Measurements from ENCODE around the gene BCL6.

The BCL6 gene

DNA sequence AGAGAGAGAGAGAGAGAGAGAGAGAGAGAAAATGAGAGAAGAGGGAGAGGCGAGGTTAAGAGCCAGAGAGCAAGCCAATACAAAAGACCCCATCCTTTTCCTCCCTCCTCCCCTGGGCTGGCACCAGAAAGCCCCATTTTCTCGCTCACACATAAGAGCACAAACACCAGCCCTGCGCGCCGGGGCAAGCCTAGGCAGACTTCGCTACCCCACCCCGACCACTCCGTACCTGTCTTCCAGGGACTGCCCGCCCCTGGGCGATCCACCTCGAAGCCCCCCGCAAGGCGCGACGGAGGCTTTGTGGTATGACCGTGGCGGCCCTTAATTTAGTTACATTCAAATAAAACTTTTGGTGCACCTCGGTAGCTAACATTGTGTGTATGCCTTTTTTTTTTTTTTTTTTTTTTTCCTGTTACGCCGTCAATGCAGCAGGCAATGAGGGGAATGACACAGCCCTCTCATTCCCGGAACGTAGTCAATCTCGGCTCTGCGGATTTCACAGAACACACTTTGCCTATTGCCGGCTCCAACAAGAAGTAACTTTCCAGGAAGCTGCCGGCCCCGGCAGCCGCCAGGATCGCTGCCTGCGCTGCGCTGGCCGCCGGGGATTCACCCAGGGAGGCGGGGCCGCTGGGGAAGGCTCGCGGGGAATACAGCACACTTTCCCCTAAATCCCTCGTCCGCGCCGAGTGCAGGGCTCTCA, 7.7 kb downstream of the BCL6 start:
- no peak for DNase-seq

DNA sequence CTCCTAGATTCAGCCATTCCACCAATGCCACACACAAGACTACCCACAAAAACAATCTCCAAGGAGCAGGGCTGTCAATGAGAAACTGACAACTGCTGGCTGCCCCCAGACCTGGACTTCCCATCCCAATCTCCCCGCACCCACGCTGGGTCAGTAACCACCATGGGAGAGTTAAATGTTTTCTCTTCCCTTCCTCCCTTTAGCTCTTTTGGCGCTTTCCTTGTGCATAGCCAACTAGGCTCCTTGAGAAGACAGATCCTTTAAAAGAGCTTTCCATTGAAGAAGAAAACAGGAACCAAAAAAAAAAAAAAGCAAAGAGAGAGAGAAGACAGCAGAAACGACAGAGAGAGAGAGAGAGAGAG, 8.3 kb downstream of the BCL6 start:
- DNase-seq = no peak

DNA sequence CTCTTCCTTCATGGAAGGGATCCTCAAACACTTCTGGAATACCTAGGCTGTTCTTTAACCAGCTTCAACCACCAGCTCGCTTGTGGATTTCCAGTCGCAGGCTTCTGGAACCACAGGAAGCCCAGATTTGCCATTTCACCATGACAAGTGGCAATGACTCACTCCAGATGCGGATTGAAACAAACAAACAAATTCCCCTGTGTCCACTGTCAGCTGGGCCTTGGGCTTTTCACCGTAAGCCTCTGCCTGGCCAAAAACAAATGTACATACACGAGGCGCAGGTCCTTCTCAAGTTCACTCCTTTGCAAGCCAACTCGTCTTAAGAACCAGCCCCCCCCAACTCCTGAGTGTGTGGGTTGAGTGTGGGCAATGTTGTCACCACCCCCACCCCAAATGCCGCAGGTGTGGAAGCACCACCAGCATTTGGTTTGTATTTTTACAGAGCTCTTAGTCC, 8.8 kb downstream of the BCL6 start:
- DNase-seq = no peak

DNA sequence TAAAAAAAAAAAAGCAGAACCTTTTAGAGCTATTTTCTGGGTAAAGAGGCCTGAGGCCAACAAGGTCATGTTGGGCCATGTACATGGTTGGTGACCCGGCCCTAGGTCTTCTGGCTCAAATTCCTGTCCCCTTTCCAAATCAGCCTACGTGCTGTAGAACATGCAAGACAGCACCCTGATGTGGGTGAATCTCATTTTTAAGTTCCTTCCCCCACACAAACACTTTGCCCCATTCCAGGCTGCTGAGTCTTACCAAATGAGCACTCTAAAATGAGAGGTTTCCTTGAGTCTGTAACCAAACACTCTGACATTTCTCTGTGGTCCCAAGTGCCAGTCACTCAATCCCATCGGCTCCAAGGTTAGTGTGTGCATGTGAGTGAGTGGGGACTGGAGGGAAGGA, 9.4 kb downstream of the BCL6 start:
- no peak for DNase-seq

DNA sequence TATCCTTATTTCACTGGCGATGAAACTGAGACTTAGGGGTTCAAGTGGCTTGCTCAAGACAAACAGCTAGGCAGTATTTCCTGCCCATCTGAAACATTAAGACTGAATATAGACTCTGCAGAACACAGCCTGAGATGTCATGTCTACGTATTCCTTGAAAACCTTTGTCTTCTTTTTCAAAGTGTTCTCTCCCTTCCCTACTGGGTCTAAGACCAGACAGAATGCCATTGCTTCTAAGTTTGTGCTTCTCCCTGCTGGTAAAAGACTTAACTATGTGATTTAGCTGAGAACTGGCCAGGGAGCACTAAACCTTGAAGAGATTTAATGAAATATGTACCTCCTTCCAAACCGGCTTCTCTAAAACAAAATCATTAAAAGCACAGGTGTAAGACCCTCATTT, 9.9 kb downstream of the BCL6 start:
- no peak for DNase-seq

DNA sequence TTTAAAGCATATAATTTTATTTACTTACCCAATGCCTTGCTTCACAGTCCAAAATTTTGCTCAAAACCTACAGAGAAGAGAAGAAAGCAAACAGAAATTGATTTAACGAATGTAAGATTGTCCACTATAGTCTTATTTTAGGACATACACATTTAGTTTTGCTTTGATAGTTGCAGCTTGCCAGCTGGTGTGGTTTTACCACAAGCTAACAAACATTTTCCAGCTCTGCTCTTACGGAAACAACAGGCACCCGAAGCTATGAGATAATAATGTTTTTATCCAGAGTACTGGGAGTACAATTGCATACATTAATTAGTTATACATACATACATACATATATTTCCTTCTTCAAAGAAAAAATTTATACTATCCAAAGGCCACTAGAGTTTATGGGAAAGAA, 10.4 kb downstream of the BCL6 start:
- no peak for DNase-seq

DNA sequence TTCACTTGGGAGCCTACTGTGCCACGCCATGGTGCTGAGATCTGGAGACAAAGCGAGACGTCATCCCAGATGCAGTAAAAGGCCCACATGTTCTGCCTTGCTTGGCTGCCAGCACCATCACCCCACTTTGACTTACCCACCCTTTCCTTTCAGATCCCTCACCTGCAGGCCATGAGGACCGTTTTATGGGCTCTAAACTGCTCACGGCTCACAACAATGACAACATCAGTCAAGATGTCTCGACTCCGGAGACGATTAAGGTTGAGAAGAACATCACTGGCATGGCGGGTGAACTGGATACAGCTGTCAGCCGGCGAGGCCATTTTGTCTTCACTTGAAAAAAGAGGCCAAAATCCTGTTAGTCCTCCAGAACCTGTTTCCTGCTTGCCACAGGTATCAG, 11.9 kb downstream of the BCL6 start:
- no peak for DNase-seq

DNA sequence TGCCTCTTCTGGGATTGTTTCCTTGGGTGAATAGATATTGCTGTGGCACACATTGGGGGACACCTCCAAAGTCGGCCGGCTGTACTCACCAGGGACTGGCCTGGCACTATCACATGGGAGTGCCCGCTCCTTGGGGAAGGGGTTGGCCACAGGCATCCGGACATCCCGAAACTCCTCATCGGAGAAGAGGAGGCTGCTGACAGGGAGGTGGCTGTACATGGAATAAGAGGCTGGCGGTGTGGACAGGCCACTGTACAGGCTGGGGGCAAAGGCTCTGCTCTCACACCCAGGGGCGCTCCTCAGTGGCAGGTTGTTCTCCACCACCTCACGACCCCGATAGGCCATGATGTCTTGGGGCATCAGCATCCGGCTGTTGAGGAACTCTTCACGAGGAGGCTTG, 15.7 kb downstream of the BCL6 start:
- no peak for DNase-seq

DNA sequence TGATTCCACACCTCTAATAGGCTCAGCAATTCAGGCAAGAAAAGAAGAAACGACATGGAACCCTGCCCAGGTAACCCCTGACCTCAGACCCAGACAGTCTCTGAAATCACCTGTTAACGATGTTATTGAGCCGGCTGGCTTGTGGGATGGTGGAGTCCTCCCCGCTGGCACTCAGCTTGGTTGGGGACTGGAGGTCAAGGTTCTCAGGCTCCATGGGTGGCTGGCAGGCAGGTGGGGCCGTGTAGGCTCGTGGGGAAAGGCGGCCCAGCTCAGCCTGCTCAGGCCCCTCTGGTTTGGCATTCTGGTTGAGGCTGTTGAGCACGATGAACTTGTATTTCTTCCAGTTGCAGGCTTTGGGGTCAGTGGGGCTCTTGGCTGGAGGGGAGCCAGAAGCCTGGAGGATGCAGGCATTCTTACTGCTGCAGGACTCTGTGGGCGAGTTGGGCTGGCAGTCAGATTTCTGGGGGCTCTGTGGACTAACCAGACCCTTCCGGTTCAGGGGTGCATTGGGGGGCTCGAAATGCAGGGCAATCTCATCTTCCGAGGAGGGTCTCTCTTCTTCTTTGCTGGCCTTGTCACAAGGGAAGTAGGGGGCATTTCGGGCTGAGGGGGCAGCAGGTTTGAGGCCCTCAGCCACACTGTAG, 16.2 kb downstream of the BCL6 start:
- no peak for DNase-seq

DNA sequence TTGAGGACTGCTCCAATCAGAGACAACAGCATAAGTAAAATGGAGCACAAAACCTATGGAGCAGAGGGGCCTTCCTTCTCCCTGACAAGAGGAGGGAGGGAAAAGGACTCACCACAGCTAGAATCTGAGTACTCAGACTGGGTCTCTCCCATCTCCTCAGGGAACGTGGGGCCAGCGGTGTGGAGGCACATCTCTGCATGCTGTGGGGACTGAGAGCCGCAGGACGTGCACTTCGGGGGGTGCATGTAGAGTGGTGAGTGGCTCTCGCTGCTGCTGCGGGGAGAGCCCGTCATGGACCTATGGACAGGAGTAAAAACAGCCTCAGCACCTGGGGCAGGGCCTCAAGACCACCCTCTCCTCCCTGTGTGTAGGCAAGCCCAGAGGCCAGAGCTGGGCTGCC, 17.0 kb downstream of the BCL6 start:
- no peak for DNase-seq

DNA sequence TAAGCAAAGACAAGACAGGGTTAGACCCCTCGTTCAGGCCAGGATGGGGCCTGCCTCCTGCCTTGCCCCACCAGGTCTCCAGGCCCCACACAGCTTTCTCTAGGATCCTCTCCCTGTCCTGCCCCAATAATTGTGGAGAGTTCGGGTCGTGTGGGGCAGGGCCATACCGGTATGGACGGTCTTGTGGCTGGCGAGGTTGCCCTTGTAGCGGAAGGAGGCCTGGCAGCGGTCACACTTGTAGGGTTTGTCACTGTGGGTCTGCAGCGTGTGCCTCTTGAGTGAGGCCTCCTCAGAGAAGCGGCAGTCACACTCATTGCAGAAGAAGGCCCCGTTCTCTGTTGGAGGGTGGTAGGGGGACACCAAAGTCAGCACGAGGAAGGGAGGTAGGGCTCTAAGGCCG, 18.7 kb downstream of the BCL6 start:
- no peak for DNase-seq

DNA sequence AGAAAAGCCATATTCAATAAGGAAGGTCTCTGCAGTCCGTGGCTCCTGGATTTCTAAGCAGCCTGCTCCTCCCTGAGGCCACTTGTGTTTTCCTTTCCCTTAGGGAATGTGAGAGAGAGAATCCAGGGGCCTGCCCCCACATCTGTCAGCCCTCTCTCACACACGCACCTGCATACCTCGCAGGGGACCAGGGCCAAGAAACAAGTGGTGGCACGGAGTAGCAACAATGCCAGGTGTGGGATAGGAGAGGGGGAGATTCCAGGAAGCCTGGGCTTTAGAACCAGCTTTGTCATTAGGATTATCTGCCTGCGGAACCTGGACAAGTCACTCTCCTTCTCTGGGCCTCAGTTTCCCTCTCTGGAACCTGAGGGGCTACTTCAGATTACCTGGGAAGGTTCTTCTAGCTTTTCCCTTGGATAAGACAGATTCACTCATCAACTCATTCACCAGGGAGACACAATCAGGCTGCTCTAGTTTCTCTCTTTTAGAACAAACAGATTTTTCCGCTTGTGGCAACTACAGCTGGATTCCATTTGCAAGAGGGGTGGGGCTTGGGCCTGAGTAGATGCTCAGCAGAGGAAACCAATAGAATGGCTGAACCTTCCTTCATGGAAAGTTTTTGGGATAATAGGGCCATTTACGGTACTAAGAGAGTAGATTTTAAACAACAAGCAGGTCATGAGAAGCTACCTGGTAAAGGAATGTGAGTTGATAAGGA, 19.5 kb downstream of the BCL6 start:
- DNase-seq = no peak

DNA sequence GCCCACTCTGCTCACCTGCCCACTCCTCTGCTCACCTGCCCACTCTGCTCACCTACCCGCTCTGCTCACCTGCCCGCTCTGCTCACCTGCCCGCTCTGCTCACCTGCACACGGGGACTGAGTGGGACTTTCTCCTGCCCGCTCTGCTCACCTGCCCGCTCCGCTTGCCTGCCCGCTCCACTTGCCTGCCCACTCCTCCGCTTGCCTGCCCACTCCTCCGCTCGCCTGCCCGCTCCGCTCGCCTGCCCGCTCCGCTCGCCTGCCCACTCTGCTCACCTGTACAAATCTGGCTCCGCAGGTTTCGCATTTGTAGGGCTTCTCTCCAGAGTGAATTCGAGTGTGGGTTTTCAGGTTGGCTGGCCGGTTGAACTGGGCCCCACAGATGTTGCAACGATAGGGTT, 20.0 kb downstream of the BCL6 start:
- DNase-seq = no peak

DNA sequence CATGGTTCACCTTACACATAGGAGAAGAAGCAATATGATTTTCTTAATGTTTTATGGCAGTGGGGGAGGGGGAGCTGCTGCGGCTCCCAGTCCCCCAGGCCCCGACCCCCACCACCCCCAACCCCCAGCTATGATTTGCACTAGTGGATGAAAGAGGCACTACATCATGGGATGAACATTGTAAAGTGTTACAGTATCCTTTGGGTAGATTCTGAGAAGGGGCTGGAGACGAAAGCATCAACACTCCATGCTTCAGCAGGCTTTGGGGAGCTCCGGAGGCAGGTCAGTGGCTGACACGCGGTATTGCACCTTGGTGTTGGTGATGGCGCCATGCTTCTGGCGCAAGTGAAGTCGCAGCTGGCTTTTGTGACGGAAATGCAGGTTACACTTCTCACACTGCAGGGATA, 23.1 kb downstream of the BCL6 start:
- DNase-seq = no peak

DNA sequence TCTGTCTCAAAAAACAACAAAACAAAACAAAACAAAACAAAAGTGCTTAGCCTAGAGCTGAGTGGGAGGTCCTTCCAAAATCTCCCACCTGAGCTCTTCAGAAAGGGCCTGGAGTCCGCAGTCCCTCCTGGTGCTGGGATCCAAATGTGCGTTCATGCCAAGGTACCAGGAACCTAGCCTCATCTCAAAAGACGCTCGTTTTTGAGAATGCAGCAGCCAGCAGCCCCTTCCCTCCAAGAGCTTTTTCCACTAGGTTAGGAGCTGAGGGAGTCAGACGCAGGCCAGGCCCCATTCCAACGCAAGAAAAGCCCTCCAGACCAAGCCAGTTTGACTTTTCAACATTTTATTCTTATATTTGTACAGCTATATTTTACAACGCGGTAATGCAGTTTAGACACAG, 24.2 kb downstream of the BCL6 start:
- DNase-seq = no peak

DNA sequence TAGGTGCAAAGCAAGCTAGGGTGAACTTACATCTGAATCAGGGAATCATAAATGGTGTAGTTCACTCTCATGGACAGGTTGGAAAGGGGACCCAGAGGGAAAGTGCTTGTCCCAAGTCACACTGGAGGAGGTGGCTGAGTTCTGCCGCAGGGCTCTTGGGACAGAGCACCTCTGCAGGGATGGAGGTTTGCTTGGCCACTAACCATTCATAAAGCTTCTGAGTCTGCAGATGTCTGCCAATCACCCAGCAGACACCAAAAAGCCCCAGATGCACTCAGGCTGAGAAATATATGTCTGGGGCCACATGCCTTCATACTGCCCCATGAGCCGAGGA, 25.0 kb downstream of the BCL6 start:
- no peak for DNase-seq

DNA sequence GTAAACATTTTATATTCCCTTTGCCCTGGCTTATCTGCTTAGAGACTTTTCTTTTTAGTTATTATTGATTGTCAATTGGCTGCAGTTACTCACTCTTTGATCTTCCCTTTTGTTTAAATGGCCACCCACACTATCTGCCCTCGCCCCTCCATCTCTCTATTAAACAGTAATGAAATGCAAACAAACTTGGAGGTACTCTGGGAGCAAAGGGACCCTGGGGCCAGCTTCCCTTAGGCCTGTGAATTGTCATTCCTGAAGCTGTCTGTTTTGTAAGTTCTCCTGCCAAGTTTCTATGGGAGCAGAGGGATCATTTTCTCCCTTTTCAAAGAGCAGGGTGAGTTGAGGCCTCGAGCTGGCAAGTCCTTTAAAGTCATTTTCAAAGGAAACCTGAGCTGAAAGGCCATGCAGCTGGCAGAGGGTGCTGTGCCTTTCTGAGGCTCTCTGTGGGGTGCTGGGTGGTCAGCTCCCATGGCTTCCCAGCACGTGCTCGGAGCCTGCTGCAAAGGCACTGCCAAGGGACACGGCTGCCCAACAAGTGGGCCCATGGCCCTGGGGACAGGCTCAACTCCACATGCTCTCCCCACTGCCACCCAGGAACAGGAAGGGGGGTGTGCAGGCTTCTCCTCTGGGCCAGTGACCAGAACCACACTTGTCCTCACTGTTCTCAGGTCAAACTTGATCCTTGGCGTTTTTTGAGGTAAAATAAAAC, 25.5 kb downstream of the BCL6 start:
- no peak for DNase-seq

DNA sequence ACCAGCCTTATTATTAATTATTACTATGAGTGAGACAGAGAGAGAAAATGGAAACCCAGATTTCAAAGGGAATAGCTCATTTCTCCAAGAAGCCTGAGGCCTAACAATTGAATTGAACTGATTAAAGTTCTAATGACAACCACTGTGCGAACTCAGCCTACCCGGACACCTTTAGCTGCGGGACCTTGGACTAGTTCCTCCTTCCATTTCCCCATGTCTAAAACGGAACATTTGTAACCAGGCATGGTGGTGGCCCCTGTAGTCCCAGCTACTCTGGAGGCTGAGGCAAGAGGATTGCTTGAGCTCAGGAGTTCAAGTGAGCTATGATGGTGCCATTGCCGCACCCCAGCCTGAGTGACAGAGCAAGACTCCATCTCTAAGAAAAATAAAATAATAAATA, 26.5 kb downstream of the BCL6 start:
- no peak for DNase-seq

DNA sequence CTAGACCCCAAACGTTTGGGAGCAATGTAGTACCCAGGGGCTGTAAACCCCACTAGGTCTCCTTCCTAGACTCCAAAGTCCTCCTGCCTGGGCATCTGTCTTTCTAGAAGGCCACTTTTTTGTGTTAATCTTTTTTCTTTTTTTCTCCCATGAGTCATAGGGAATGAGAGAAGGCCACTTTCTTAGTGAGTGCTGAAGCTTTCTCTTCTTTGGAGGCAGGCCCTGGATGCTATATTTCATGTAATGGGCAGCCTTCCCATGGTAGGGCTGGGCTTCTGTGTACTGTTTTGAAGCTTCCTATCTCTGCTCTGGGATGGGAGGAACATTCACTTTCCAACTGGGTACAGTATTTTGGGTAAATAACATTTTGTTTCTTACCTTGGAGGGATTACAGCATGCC, 27.7 kb downstream of the BCL6 start:
- no peak for DNase-seq

DNA sequence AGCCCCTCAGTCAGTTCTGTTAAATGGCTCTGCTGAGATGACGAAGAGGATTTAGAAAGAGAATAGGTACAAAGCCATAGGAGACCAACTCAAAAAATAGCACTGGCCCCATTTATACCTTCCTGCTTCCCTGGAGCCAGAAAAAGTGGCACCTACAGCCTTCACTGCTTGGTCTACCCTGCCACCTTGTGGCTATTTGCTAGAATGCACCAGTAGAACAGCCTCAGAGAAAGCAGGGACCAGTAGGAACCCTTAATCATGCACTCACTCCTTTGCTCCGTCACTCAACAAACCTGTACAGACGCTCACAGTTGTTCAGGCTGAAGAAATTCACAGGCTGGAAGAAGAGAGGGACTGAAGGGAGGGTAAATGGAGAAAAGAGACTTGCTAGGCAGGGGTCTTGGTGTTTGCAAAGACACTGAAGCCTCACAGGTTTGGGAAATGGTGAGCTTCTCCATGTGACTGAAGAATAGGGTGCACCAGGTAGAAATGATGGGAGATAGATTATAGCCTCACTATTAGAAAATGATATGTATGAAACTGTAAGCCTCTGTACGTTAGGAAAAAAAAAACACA, 30.8 kb downstream of the BCL6 start:
- DNase-seq = no peak

DNA sequence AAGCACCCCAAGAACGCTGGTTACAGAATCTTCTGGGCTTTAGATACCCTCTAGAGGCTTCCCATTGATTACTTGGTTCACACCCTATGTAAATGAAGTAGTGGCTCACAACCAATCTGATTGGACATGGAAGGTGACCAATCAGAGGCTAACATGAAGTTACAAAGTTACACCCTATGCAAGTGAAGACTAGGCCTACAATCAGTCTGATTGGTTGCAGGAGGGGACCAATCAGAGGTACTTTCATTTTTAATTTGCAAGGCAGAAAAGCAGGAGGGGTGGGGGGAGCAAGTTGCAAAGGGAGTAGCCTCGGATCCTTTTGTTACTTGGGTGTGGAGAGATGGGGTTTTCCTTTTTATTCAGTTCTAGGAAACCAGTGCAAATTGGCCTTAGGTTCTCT, 31.8 kb downstream of the BCL6 start:
- no peak for DNase-seq

DNA sequence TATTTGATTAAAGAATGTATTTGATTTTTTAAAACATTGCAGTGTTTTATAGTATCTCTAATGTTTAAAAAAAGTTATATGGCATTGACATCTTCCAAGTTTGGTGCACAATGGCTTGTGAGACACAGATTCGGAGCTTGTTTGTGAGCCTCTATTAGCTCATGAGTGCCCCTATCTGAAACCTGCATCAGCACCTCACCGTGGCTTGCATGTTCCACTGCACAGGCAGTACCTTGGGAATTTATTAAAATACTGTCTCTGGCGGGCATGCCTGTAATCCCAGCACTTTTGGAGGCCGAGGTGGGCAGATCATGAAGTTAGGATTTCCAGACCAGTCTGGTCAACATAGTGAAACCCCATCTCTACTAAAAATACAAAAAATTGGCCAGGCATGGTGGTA, 36.1 kb downstream of the BCL6 start:
- DNase-seq = no peak

DNA sequence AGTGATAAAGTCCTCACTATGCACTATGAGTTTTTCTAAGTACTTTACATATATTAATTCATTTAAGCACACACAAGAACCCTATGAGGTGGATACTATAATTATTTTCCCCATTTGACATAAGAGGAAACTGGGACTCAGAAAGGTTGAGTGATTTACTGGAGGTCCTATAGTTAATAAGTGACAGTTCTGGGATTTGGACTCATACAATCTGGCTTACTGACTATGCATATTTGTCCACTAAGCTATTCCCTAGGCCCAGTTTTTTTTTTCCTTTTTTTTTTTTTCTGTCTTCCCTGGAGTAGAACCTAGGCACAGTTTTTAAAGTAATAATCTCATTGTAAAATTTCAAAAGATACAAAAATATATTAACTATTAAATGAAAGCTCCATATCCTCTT, 36.6 kb downstream of the BCL6 start:
- no peak for DNase-seq

DNA sequence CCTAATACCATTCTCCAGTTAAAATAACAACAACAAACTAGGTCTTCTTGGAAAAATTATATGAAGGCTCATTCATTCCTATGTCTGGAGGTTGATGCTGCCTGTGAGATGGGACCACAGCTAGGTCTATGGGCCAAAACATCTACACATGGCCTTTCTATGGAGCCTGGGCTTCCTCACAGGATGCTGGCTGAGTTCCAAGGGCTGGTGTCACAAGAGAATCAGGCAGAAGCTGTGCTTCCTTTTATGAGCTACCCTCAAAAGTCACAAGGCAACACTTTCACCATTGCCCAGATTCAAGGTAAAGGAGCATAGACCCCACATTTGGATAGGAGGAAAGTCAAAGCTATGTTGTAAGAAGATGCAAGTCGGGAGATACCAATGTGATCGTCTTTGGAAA, 38.3 kb downstream of the BCL6 start:
- no peak for DNase-seq
